ENCODE measurements around the gene HNRNPC.
"Not testable (repeated sequence)": the region's sequence is repeated elsewhere in the genome, so short reads cannot be mapped to it uniquely, and the experiment has no call there.

The HNRNPC gene

DNA sequence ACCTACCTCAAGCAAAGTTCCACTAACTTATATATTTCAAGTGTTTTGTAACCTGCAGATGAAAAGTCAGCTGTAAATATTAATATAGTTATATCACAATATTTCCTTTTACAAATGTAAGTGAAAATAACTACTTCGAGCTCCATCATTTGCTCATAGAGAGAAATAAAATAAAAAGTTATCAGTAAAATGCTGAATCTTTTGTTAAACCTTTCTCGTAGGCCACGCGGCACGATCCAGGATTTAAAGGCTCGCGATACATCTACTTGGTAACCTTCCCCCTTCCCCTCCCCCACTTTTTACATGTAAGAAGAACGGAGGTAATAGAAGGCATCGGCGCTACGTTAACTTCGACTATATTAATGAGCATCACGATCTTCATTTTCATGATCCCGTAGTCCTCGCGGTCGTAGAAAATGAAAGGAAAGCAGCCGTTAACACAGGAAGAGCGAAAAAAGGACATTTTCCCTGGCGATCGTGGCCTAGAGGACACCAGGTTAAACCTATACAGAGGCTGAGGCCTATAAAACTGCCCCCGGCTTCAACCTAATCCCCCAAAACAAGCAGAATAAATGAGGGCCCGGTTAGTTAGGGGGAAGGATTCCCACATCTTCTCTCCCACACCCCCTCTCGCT lies 508 bp downstream of the HNRNPC start:
- no peak for DNase-seq (ENCODE audit: low read depth)

DNA sequence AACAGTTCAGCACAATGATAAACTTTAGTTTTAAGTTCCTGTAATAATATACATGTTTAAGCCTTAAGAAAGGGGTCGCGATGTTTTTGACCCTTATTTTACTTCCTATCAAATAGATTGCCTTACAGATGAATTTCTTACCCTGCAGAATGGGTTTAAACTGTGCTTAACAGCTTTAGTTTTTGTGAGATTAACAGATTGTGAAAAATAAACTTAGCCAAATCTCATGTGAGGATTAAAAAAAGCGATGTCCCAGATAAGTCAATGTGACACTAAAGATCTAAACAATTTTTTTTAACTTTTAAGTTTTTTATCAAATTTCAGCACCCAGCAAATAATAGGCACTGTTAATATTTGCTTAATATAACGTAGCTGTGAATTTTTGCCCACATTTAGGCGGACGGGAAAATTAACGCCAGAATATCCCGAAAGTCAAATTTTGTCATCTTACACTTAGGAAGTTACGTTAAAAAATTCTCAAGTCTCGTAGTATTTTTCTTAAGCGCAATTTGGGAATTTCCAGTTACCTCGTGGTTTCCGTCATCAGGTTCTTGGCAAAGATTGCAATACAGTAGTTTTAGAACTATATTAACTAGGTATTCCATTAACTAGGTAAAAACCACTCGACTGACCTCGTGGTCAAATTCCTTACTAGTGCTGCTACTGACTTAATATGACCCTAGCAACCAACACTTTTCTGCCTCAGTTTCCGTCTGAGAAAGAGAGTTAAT lies 1.2 kb downstream of the HNRNPC start:
- no peak for DNase-seq (ENCODE audit: low read depth)

DNA sequence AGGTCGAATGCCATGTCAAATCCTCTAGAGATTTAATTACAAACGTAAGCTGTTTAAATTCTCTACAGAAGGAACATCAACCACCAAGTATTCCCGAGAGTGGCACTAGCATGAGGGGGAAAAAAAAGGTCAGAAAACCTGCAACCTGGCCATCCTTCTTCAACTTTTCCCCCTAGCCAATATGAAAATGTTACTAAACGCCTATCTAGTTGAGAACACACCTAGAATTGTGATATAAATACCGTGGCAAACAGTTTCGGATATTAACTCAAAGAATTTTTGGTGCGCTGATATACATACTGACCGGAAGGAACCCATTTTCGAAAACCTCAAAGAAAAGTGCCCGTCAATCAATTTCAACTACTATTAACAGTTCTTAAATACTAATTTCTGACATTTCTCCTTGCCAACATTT lies 1.8 kb downstream of the HNRNPC start:
- DNase-seq (ENCODE audit: low read depth) = no peak

- DNase-seq (ENCODE audit: low read depth) = no peak
These were observed 5.0 kb downstream of the HNRNPC start for GRCh38 chr14:21264025-21264801.

- no peak for DNase-seq (ENCODE audit: low read depth)
These were observed 5.8 kb downstream of the HNRNPC start for GRCh38 chr14:21263284-21264024.

DNA sequence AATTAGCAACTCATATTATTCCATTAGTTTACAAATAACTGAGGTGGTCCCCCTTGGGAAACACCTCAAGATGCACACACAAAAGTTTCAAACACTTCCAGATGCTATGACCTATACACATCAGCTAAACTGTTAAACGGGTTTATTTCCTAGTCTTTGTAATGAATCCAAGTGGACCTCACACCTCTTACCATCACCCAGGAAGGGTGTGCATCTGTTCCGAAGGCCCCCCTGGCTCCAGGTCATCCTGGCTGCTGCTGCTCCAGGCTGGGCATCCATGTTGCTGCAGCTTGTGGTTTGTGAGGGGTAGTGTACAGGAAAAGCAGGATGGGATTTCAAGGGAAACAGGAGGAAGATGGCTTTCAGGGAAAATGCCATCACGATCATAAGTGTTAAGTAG lies 6.8 kb downstream of the HNRNPC start:
- no peak for DNase-seq (ENCODE audit: low read depth)

DNA sequence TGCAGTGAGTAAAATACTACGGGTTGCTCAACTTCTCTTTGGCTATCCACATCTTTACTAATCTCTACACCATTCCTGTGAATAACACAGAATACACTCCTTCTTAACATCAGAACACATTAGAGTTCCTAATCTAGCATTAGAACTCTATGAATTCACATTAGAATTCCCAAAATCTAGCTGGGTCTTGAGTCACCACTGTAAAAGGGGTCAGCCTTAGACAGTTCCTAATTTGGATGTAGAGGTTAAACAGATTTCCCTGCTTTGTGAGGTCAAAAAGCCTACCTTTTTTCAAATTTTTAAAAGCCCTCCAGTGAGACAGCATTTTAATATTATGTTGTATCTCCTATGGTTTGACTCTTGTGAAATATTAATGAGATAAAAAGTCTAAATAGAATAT lies 7.4 kb downstream of the HNRNPC start:
- DNase-seq (ENCODE audit: low read depth) = no peak

DNA sequence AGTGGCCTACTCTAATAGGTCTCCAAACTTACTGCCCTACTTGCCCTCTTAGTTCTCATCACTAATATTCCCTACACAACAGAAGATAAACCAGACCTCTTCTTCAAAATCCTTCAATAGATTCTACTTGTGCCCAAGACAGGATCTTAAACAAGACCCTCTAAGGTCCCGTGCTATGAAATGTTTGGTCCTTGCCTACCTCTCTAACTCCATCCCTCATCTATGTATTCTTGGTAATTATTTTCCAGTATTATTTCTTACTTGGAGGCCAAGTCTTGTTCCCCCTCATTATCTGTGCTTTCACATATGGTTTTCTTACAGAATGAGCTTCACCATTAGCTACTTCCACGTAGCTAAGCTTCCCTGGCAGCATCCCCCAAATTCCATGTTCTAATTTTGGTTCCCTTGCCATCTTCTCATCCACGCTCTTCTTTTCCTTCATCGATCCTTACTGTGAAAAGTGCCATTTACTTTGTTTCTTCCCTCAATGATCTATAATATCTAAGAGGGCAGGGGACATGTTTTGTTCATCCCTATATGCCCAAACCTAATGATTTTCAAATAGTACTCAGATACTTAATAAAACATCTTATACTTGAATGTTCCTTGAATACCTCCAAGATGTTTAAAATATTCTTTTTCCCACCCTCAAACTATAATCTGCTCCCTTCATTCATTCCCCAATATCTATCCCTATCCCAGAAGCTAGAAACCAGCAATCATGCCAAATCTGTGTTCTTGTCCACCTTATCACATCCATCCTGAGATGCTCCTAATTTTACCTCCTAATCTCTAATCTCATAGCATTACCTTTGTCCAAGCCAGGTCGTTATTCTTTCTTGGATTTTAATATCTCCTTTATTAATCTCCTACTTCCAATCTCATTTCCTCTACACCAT lies 10.1 kb downstream of the HNRNPC start:
- DNase-seq (ENCODE audit: low read depth) = no peak

DNA sequence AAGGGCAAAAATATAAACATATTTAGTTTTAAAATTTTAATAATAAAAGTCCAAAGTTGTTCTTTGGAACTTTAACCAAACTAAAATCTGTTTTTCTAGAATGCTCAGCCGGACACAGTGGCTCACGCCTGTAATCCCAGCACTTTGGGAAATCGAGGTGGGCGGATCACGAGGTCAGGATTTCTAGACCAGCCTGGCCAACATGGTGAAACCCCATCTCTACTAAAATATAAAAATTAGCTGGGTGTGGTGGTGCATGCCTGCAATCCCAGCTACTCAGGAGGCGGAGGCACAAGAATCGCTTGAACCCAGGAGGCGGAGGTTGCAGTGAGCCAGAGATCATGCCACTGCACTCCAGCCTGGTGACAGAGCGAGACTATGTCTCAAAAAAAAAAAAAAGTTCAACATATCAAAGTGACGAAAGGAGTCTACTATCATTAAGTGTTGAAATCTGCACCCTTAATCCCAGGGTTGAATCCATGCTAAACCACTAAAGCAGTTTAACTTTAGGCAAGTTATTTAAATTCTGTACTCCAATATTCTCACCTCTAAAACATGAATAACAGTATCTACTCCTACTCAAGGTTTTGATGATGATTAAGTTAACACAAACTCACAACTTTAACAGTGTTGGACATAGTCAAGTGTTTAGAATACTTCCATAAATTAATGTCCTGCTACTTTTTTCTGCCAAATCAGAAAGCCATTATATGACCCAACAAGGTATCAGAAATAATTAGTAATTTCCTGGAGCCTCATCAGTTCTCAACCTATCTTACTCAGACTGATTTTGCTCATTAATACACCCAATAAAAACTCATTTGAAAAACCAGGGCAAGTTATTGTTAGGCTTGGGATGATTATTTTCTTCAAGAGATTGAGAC lies 11.0 kb downstream of the HNRNPC start:
- DNase-seq (ENCODE audit: low read depth) = no peak

- DNase-seq (ENCODE audit: low read depth) = no peak
These were observed 11.8 kb downstream of the HNRNPC start for GRCh38 chr14:21257394-21257909.

GRCh38 chr14:21256539-21257393 lies 12.5 kb downstream of the HNRNPC start:
- no peak for DNase-seq (ENCODE audit: low read depth)

GRCh38 chr14:21256102-21256447 lies 13.2 kb downstream of the HNRNPC start:
- DNase-seq (ENCODE audit: low read depth) = not testable (repeated sequence)

DNA sequence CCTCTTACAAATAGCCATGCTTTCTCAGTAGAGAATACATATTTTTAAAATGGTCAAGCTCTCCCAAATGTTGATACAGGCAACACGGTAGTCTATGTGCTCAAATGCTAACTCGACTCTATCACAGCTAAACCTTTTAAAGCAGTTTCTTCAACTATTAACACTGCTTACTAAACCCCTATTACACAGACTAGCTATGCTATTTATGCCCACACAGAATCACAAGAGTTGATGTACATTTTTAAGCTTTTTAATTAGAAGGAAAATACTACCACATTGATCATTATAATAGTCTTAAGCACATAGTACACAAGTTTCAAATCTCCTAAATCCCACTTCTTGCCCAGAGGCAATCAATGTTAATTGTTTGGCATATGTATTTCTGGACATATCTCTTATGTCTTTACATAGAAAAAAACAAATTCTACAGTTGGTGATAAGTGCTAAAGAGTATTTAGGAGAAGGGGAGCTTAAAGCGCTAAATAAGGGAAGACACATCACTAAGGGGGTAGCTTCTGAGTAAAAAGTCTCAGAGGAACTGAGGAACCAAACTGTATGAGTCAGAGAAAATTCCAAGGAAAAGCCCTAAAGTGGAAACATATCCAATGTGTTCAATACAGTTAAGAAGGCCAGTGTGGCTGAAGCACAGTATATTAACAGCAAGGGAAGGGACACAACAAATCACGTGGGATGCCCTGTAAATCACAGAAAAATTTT lies 13.7 kb downstream of the HNRNPC start:
- DNase-seq (ENCODE audit: low read depth) = no peak

DNA sequence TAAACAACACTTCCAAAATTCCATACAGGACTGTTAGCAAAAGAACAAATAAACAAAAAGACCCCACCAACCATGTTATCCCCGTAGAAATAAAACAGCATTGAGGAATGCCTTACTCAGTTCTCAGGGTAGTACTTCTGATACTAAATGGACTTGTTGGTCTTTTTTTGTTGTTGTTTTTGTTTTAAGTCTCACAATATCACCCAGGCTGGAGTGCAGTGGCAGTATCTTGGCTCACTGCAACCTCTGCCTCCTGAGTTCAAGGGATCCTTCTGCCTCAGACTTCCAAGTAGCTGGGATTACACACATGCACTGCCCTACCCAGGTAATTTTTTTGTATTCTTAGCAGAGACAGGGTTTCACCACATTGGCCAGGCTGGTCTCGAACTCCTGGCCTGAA lies 17.1 kb downstream of the HNRNPC start:
- no peak for DNase-seq (ENCODE audit: low read depth)

GRCh38 chr14:21251215-21251614 lies 18.0 kb downstream of the HNRNPC start:
- DNase-seq (ENCODE audit: low read depth) = no peak

GRCh38 chr14:21248739-21249411 lies 20.4 kb downstream of the HNRNPC start:
- no peak for DNase-seq (ENCODE audit: low read depth)

DNA sequence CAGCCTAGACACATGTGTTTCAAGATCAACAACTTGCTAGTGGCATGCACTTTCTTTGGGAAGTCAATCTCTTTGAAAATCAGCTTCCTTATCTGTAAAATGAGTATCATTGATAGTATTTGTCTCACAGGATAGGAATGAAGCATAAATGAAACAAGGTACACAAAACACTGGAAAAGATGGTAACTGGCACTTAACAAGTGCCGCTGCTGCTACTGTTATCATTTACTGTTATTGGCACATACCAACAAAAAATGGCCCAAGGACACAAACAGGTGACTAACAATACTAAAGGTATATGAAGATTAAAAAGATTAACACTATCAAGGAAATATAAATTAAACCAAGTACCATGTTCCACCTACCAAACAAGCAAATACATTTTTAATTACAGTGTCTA lies 20.9 kb downstream of the HNRNPC start:
- no peak for DNase-seq (ENCODE audit: low read depth)

- DNase-seq (ENCODE audit: low read depth) = no peak
These were observed 23.4 kb downstream of the HNRNPC start for GRCh38 chr14:21245813-21246212.

Measured in activated T-cell treated with anti-CD3 and anti-CD28 coated beads for 48 hours (primary cell).